IMR-90 (cell line): ENCODE results near the gene CYB561D2.

Experiments used
- CEBPB ChIP-seq: IDR thresholded peaks from 2 replicates; pipeline ENCODE4 v1.6.1; 2012; ENCODE audit warnings: low read depth, low read length, improper control_type of control experiment
- CTCF ChIP-seq: conservative IDR thresholded peaks from 2 replicates; pipeline ENCODE4 v1.5.1; 2012; ENCODE audit warnings: mild to moderate bottlenecking, low read depth, low read length, improper control_type of control experiment
- ELK1 ChIP-seq: fragments of 150-350 bp; IDR thresholded peaks from 2 replicates; pipeline ENCODE4 v1.6.1; 2016; ENCODE audit warnings: low read depth, mild to moderate bottlenecking, low read length, moderate library complexity, borderline replicate concordance
- POLR2A ChIP-seq: IDR thresholded peaks from 2 replicates; pipeline ENCODE4 v1.6.1; 2012; ENCODE audit warnings: mild to moderate bottlenecking, low read depth, low read length
- RAD21 ChIP-seq: IDR thresholded peaks from 2 replicates; pipeline ENCODE4 v1.6.1; 2012; ENCODE audit warnings: low read length, improper control_type of control experiment

GRCh38 chr3:50359760-50360110, 9.1 kb downstream of the CYB561D2 start:
- TF ChIP-seq RAD21 (no peak), POLR2A (no peak), CTCF (no peak), CEBPB (no peak), ELK1 (no peak)
